HEK293 (cell line): ENCODE measurements around the gene ANO8.

Experiments used
- FEZF1 ChIP-seq: fragments of 450-650 bp; formaldehyde crosslinking; IDR thresholded peaks from 2 replicates; pipeline ENCODE4 v1.5.1; 2016; ENCODE audit warnings: missing biosample characterization, missing genetic modification characterization
- GLI4 ChIP-seq: fragments of 450-650 bp; formaldehyde crosslinking; IDR thresholded peaks from 2 replicates; pipeline ENCODE4 v1.5.1; 2016; ENCODE audit warnings: missing biosample characterization, missing genetic modification characterization
- KLF17 ChIP-seq: fragments of 450-650 bp; formaldehyde crosslinking; IDR thresholded peaks from 2 replicates; pipeline ENCODE4 v1.5.1; 2016; ENCODE audit warnings: missing biosample characterization, missing genetic modification characterization
- KLF9 ChIP-seq: fragments of 450-650 bp; formaldehyde crosslinking; IDR thresholded peaks from 2 replicates; pipeline ENCODE4 v1.5.1; 2016; ENCODE audit warnings: missing biosample characterization, missing genetic modification characterization, low read depth
- RBAK ChIP-seq: fragments of 450-650 bp; formaldehyde crosslinking; IDR thresholded peaks from 2 replicates; pipeline ENCODE4 v1.5.1; 2016; ENCODE audit warnings: missing biosample characterization, missing genetic modification characterization
- SCRT2 ChIP-seq: fragments of 450-650 bp; formaldehyde crosslinking; IDR thresholded peaks from 2 replicates; pipeline ENCODE4 v1.5.1; 2016; ENCODE audit warnings: missing biosample characterization, missing genetic modification characterization
- WT1 ChIP-seq: fragments of 450-650 bp; formaldehyde crosslinking; IDR thresholded peaks from 2 replicates; pipeline ENCODE4 v1.5.1; 2016; ENCODE audit warnings: missing biosample characterization, missing genetic modification characterization
- ZBTB49 ChIP-seq: fragments of 450-650 bp; formaldehyde crosslinking; IDR thresholded peaks from 2 replicates; pipeline ENCODE4 v1.5.1; 2016; ENCODE audit warnings: missing biosample characterization, missing genetic modification characterization, low read depth
- ZBTB8A ChIP-seq: fragments of 450-650 bp; formaldehyde crosslinking; IDR thresholded peaks from 2 replicates; pipeline ENCODE4 v1.5.1; 2016; ENCODE audit warnings: missing biosample characterization, missing genetic modification characterization
- ZNF121 ChIP-seq: fragments of 450-650 bp; formaldehyde crosslinking; IDR thresholded peaks from 2 replicates; pipeline ENCODE4 v1.5.1; 2016; ENCODE audit warnings: missing biosample characterization, missing genetic modification characterization
- ZNF2 ChIP-seq: fragments of 450-650 bp; formaldehyde crosslinking; IDR thresholded peaks from 2 replicates; pipeline ENCODE4 v1.5.1; 2016; ENCODE audit warnings: missing biosample characterization, missing genetic modification characterization
- ZNF239 ChIP-seq: fragments of 450-650 bp; formaldehyde crosslinking; IDR thresholded peaks from 2 replicates; pipeline ENCODE4 v1.5.1; 2016; ENCODE audit warnings: missing biosample characterization, missing genetic modification characterization
- ZNF24 ChIP-seq: fragments of 450-650 bp; formaldehyde crosslinking; IDR thresholded peaks from 2 replicates; pipeline ENCODE4 v1.5.1; 2016; ENCODE audit warnings: missing biosample characterization, missing genetic modification characterization
- ZNF311 ChIP-seq: fragments of 450-650 bp; formaldehyde crosslinking; IDR thresholded peaks from 2 replicates; pipeline ENCODE4 v1.5.1; 2017; ENCODE audit warnings: missing biosample characterization, missing genetic modification characterization, borderline replicate concordance
- ZNF394 ChIP-seq: fragments of 450-650 bp; formaldehyde crosslinking; IDR thresholded peaks from 2 replicates; pipeline ENCODE4 v1.5.1; 2016; ENCODE audit warnings: missing biosample characterization, missing genetic modification characterization, mild to moderate bottlenecking, moderate library complexity, borderline replicate concordance
- ZNF501 ChIP-seq: fragments of 450-650 bp; formaldehyde crosslinking; IDR thresholded peaks from 2 replicates; pipeline ENCODE4 v1.5.1; 2016; ENCODE audit warnings: missing biosample characterization, missing genetic modification characterization
- ZNF510 ChIP-seq: fragments of 450-650 bp; formaldehyde crosslinking; IDR thresholded peaks from 2 replicates; pipeline ENCODE4 v1.5.1; 2018; ENCODE audit warnings: mild to moderate bottlenecking, missing genetic modification characterization, missing biosample characterization; ENCODE audit not compliant: insufficient replicate concordance
- ZNF580 ChIP-seq: fragments of 450-650 bp; formaldehyde crosslinking; IDR thresholded peaks from 2 replicates; pipeline ENCODE4 v1.5.1; 2016; ENCODE audit warnings: missing biosample characterization, missing genetic modification characterization
- ZNF600 ChIP-seq: fragments of 450-650 bp; formaldehyde crosslinking; IDR thresholded peaks from 2 replicates; pipeline ENCODE4 v1.5.1; 2016; ENCODE audit warnings: missing biosample characterization, missing genetic modification characterization
- ZNF621 ChIP-seq: fragments of 450-650 bp; formaldehyde crosslinking; IDR thresholded peaks from 2 replicates; pipeline ENCODE4 v1.5.1; 2017; ENCODE audit warnings: missing biosample characterization, missing genetic modification characterization
- ZNF692 ChIP-seq: fragments of 450-650 bp; formaldehyde crosslinking; IDR thresholded peaks from 2 replicates; pipeline ENCODE4 v1.5.1; 2016; ENCODE audit warnings: missing biosample characterization, missing genetic modification characterization
- ZNF701 ChIP-seq: fragments of 450-650 bp; formaldehyde crosslinking; IDR thresholded peaks from 2 replicates; pipeline ENCODE4 v1.5.1; 2016; ENCODE audit warnings: missing biosample characterization, missing genetic modification characterization
- ZNF837 ChIP-seq: fragments of 450-650 bp; formaldehyde crosslinking; IDR thresholded peaks from 2 replicates; pipeline ENCODE4 v1.5.1; 2016; ENCODE audit warnings: missing biosample characterization, missing genetic modification characterization
- TF ChIP-seq, protein P1 (sequence below): fragments of 450-650 bp; formaldehyde crosslinking; IDR thresholded peaks from 2 replicates; pipeline ENCODE4 v1.5.1; 2016; ENCODE audit warnings: missing biosample characterization, missing genetic modification characterization
- TF ChIP-seq, protein P2 (sequence below): fragments of 450-650 bp; formaldehyde crosslinking; IDR thresholded peaks from 2 replicates; pipeline ENCODE4 v1.5.1; 2016; ENCODE audit warnings: missing biosample characterization, missing genetic modification characterization
- TF ChIP-seq, protein P3 (sequence below): fragments of 450-650 bp; formaldehyde crosslinking; IDR thresholded peaks from 2 replicates; pipeline ENCODE4 v1.5.1; 2016; ENCODE audit warnings: missing biosample characterization, missing genetic modification characterization

ANO8 gene

GRCh38 chr19:17333611-17334413, 843 bp downstream of the ANO8 start (continued):
- peak; percentile 12; the same call in 1 of the 2 replicates for TF ChIP-seq ZNF692 (tag by site-specific recombination)
- peak; percentile 76 for TF ChIP-seq FEZF1 (tag by site-specific recombination)
- TF ChIP-seq, protein P1, sequence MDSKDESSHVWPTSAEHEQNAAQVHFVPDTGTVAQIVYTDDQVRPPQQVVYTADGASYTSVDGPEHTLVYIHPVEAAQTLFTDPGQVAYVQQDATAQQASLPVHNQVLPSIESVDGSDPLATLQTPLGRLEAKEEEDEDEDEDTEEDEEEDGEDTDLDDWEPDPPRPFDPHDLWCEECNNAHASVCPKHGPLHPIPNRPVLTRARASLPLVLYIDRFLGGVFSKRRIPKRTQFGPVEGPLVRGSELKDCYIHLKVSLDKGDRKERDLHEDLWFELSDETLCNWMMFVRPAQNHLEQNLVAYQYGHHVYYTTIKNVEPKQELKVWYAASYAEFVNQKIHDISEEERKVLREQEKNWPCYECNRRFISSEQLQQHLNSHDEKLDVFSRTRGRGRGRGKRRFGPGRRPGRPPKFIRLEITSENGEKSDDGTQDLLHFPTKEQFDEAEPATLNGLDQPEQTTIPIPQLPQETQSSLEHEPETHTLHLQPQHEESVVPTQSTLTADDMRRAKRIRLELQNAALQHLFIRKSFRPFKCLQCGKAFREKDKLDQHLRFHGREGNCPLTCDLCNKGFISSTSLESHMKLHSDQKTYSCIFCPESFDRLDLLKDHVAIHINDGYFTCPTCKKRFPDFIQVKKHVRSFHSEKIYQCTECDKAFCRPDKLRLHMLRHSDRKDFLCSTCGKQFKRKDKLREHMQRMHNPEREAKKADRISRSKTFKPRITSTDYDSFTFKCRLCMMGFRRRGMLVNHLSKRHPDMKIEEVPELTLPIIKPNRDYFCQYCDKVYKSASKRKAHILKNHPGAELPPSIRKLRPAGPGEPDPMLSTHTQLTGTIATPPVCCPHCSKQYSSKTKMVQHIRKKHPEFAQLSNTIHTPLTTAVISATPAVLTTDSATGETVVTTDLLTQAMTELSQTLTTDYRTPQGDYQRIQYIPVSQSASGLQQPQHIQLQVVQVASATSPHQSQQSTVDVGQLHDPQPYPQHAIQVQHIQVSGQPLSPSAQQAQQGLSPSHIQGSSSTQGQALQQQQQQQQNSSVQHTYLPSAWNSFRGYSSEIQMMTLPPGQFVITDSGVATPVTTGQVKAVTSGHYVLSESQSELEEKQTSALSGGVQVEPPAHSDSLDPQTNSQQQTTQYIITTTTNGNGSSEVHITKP = peak; percentile 69
- TF ChIP-seq ZNF580 = peak; percentile 94
- TF ChIP-seq ZNF2 (tag by site-specific recombination) = peak; percentile 81; the same call in 1 of the 2 replicates
- TF ChIP-seq ZNF510 = no peak
- TF ChIP-seq, protein P2, sequence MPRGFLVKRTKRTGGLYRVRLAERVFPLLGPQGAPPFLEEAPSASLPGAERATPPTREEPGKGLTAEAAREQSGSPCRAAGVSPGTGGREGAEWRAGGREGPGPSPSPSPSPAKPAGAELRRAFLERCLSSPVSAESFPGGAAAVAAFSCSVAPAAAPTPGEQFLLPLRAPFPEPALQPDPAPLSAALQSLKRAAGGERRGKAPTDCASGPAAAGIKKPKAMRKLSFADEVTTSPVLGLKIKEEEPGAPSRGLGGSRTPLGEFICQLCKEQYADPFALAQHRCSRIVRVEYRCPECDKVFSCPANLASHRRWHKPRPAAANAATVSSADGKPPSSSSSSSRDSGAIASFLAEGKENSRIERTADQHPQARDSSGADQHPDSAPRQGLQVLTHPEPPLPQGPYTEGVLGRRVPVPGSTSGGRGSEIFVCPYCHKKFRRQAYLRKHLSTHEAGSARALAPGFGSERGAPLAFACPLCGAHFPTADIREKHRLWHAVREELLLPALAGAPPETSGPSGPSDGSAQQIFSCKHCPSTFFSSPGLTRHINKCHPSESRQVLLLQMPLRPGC (tag by site-specific recombination) = peak; percentile 59
- peak; percentile 17; the same call in 1 of the 2 replicates for TF ChIP-seq ZNF600
- TF ChIP-seq ZNF837 (tag by site-specific recombination) = no peak
- TF ChIP-seq ZNF121 (tag by site-specific recombination) = 0 out of 2 replicates have a peak, but pooled peaks have one; percentile 40
- TF ChIP-seq ZNF501 (tag by site-specific recombination) = 0 out of 2 replicates have a peak, but pooled peaks have one; percentile 40
- TF ChIP-seq ZBTB8A (tag by site-specific recombination) = no peak
- TF ChIP-seq KLF17 (tag by site-specific recombination) = peak; percentile 94
- no peak for TF ChIP-seq ZNF621 (tag by site-specific recombination)
- TF ChIP-seq GLI4 (tag by site-specific recombination) = peak; percentile 84
- peak; percentile 59 for TF ChIP-seq KLF9 (tag by site-specific recombination)
- no peak for TF ChIP-seq SCRT2 (tag by site-specific recombination)
- peak; percentile 97 for TF ChIP-seq ZNF239 (tag by site-specific recombination)
- TF ChIP-seq, protein P3, sequence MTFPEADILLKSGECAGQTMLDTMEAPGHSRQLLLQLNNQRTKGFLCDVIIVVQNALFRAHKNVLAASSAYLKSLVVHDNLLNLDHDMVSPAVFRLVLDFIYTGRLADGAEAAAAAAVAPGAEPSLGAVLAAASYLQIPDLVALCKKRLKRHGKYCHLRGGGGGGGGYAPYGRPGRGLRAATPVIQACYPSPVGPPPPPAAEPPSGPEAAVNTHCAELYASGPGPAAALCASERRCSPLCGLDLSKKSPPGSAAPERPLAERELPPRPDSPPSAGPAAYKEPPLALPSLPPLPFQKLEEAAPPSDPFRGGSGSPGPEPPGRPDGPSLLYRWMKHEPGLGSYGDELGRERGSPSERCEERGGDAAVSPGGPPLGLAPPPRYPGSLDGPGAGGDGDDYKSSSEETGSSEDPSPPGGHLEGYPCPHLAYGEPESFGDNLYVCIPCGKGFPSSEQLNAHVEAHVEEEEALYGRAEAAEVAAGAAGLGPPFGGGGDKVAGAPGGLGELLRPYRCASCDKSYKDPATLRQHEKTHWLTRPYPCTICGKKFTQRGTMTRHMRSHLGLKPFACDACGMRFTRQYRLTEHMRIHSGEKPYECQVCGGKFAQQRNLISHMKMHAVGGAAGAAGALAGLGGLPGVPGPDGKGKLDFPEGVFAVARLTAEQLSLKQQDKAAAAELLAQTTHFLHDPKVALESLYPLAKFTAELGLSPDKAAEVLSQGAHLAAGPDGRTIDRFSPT = peak; percentile 48
- TF ChIP-seq ZNF24 (tag by site-specific recombination) = peak; percentile 93
- no peak for TF ChIP-seq RBAK
- TF ChIP-seq ZNF701 = no peak
- TF ChIP-seq WT1 (tag by site-specific recombination) = peak; percentile 87
- 0 out of 2 replicates have a peak, but pooled peaks have one; percentile 18 for TF ChIP-seq ZBTB49 (tag by site-specific recombination)
- TF ChIP-seq ZNF311 (tag by site-specific recombination) = no peak
- peak; percentile 57; the same call in 1 of the 2 replicates for TF ChIP-seq ZNF394
